HepG2 (cell line): ENCODE measurements around the gene RECQL5. TPM values are rescaled to one million over a fixed set of nuclear protein-coding genes. Genes with fewer than 3 reads are reported as not detected.

Experiments used
- EP300 ChIP-seq, 3 experiments: sonication (generic) in 1 of 3; formaldehyde crosslinking in 1 of 3; IDR thresholded peaks; 2 replicates each; pipeline versions ENCODE4 v1.5.1 to v1.6.1; 2011 to 2020; ENCODE audit warnings: low read depth in 2 of 3, low read length in 2 of 3, borderline replicate concordance in 1 of 3, improper control_type of control experiment in 1 of 3, mild to moderate bottlenecking in 1 of 3, missing genetic modification reagents in 1 of 3, moderate library complexity in 1 of 3
- HOXA3 ChIP-seq: sonication (generic); formaldehyde crosslinking; IDR thresholded peaks from 2 replicates; pipeline ENCODE4 v1.5.0; 2020; ENCODE audit warnings: missing genetic modification reagents
- JUND ChIP-seq: sonication (generic); formaldehyde crosslinking; IDR thresholded peaks from 2 replicates; pipeline ENCODE4 v1.8.0; 2022; ENCODE audit warnings: mild to moderate bottlenecking, missing genetic modification reagents
- KDM5A ChIP-seq: fragments of 200-600 bp; sonication (generic); IDR thresholded peaks from 2 replicates; pipeline ENCODE4 v1.7.0; 2018; ENCODE audit warnings: antibody characterized with exemption, mild to moderate bottlenecking, low read length, borderline replicate concordance
- KDM6A ChIP-seq: IDR thresholded peaks from 2 replicates; pipeline ENCODE4 v1.6.1; 2016; ENCODE audit warnings: low read depth
- KLF12 ChIP-seq: sonication (generic); formaldehyde crosslinking; IDR thresholded peaks from 2 replicates; pipeline ENCODE4 v1.4.0; 2020; ENCODE audit warnings: missing genetic modification reagents, borderline replicate concordance
- MAFG ChIP-seq: sonication (generic); formaldehyde crosslinking; IDR thresholded peaks from 2 replicates; pipeline ENCODE4 v1.5.1; 2020; ENCODE audit warnings: mild to moderate bottlenecking, missing genetic modification reagents
- MEF2D ChIP-seq: sonication (generic); formaldehyde crosslinking; IDR thresholded peaks from 2 replicates; pipeline ENCODE4 v1.5.1; 2020; ENCODE audit warnings: mild to moderate bottlenecking, missing genetic modification reagents
- REST ChIP-seq, 2 experiments: IDR thresholded peaks; 2 replicates each; pipeline ENCODE4 v1.6.1; 2011 to 2012; ENCODE audit warnings: low read length in 2 of 2, borderline replicate concordance in 1 of 2, low read depth in 1 of 2, mild to moderate bottlenecking in 1 of 2, moderate library complexity in 1 of 2
- REXO4 ChIP-seq: sonication (generic); formaldehyde crosslinking; IDR thresholded peaks from 2 replicates; pipeline ENCODE4 v1.8.0; 2022; ENCODE audit warnings: missing genetic modification reagents, mild to moderate bottlenecking, borderline replicate concordance
- SAP130 ChIP-seq: IDR thresholded peaks from 2 replicates; pipeline ENCODE4 v1.6.1; 2016; ENCODE audit warnings: low read depth
- SNAPC5 ChIP-seq: sonication (generic); formaldehyde crosslinking; IDR thresholded peaks from 2 replicates; pipeline ENCODE4 v1.8.1; 2023; ENCODE audit warnings: mild to moderate bottlenecking, missing genetic modification reagents, borderline replicate concordance
- TCF7L2 ChIP-seq: IDR thresholded peaks from 2 replicates; pipeline ENCODE4 v1.6.1; 2011; ENCODE audit warnings: mild to moderate bottlenecking, low read depth, low read length, moderate library complexity
- ZFY ChIP-seq: sonication (generic); formaldehyde crosslinking; IDR thresholded peaks from 2 replicates; pipeline ENCODE4 v1.4.0; 2020; ENCODE audit warnings: missing genetic modification reagents
- ZNF235 ChIP-seq: sonication (generic); formaldehyde crosslinking; IDR thresholded peaks from 2 replicates; pipeline ENCODE4 v1.8.1; 2023; ENCODE audit warnings: mild to moderate bottlenecking, missing genetic modification reagents, borderline replicate concordance
- ZNF3 ChIP-seq: IDR thresholded peaks from 2 replicates; pipeline ENCODE4 v1.7.0; 2017; ENCODE audit warnings: inconsistent platforms
- ZNF552 ChIP-seq: sonication (generic); formaldehyde crosslinking; IDR thresholded peaks from 2 replicates; pipeline ENCODE4 v1.9.0; 2022; ENCODE audit warnings: missing genetic modification reagents, mild to moderate bottlenecking, borderline replicate concordance
- ZNF572 ChIP-seq: sonication (generic); formaldehyde crosslinking; IDR thresholded peaks from 2 replicates; pipeline ENCODE4 v1.5.1; 2020; ENCODE audit warnings: mild to moderate bottlenecking, missing genetic modification reagents
- ZNF670 ChIP-seq: sonication (generic); formaldehyde crosslinking; IDR thresholded peaks from 2 replicates; pipeline ENCODE4 v1.8.0; 2022; ENCODE audit warnings: mild to moderate bottlenecking, missing genetic modification reagents, borderline replicate concordance
- ZNF770 ChIP-seq: sonication (generic); formaldehyde crosslinking; IDR thresholded peaks from 2 replicates; pipeline ENCODE4 v1.5.0; 2020; ENCODE audit warnings: mild to moderate bottlenecking, missing genetic modification reagents
- ZSCAN31 ChIP-seq: sonication (generic); formaldehyde crosslinking; IDR thresholded peaks from 2 replicates; pipeline ENCODE4 v1.5.0; 2020; ENCODE audit warnings: low read depth, mild to moderate bottlenecking, missing genetic modification reagents
- polyA plus RNA-seq, 8 experiments: library from polyadenylated mRNA; depleted of rRNA in 3 of 8; stranded (reverse) in 7 of 8; unstranded in 1 of 8; fragments of >200 nt; fragmentation: Illumina TruSeq in 4 of 8; extraction: Trizol in 4 of 8; gene quantifications; 2 replicates each; pipeline versions ENCODE4 v1.2.1 to v1.2.3, GENCODE V29; 2011 to 2016; ENCODE audit warnings: low read depth in 4 of 8, missing spikeins in 1 of 8, mixed read lengths in 1 of 8; ENCODE audit not compliant: insufficient read depth in 1 of 8
- total RNA-seq, 5 experiments: library from RNA; depleted of rRNA; stranded (reverse); fragments of >200 nt; fragmentation: Illumina TruSeq; extraction: Trizol; gene quantifications; 2 replicates each; pipeline ENCODE4 v1.2.3, GENCODE V29; 2016; ENCODE audit warnings: low read depth in 1 of 5

Gene RECQL5
- total and polyA plus RNA-seq, 2 of the 13 experiments (the other 11 are each of a cell fraction or from before 2014, with no cell fraction given): 27.7 to 32.0 TPM

- TF ChIP-seq SNAPC5 (CRISPR knock-in tag): no peak
- TF ChIP-seq EP300 (IDR thresholded peaks at IDR 0.05; ENCODE audit: low read depth in 2 of 2, low read length in 2 of 2): peak in 1 of 2 experiments; percentile 17; a peak in 1 of 4 replicates
- peak; percentile 36; the same call in 1 of the 2 replicates for TF ChIP-seq EP300 (CRISPR knock-in tag; IDR thresholded peaks at IDR 0.05; ENCODE audit: borderline replicate concordance)
- peak; percentile 60 for TF ChIP-seq SAP130
- no peak for TF ChIP-seq TCF7L2
- TF ChIP-seq ZNF235 (CRISPR knock-in tag): no peak
- TF ChIP-seq ZNF770: peak; percentile 63; the same call in 1 of the 2 replicates
- TF ChIP-seq KLF12 (CRISPR knock-in tag): no peak
- no peak for TF ChIP-seq ZSCAN31 (CRISPR knock-in tag)
- TF ChIP-seq MEF2D (CRISPR knock-in tag): no peak
- no peak for TF ChIP-seq REXO4 (CRISPR knock-in tag)
- peak; percentile 70 for TF ChIP-seq KDM6A
- peak; percentile 37; the same call in 1 of the 2 replicates for TF ChIP-seq HOXA3
- peak; percentile 48; the same call in 1 of the 2 replicates for TF ChIP-seq ZFY (CRISPR knock-in tag)
- TF ChIP-seq JUND: 0 out of 2 replicates have a peak, but pooled peaks have one; percentile 63
- no peak for TF ChIP-seq MAFG (CRISPR knock-in tag)
- TF ChIP-seq KDM5A: no peak
- TF ChIP-seq ZNF552 (CRISPR knock-in tag): no peak
- TF ChIP-seq ZNF3 (CRISPR knock-in tag): no peak
- no peak for TF ChIP-seq ZNF670
- no peak for TF ChIP-seq REST (IDR thresholded peaks at IDR 0.05; ENCODE audit: borderline replicate concordance in 1 of 2, low read depth in 1 of 2, low read length in 2 of 2)
- TF ChIP-seq ZNF572 (CRISPR knock-in tag): peak; percentile 67; the same call in 1 of the 2 replicates
Measured at GRCh38 chr17:75610103-75610984, 56.6 kb downstream of the RECQL5 start (continued).
